HEK293 (cell line): Measurements from ENCODE around the gene ST7L.

Source experiments
- AEBP2 ChIP-seq: fragments of 450-650 bp; formaldehyde crosslinking; IDR thresholded peaks from 2 replicates; pipeline ENCODE4 v1.5.1; 2016; ENCODE audit warnings: missing biosample characterization, missing genetic modification characterization, borderline replicate concordance
- BCL11A ChIP-seq: fragments of 450-650 bp; formaldehyde crosslinking; IDR thresholded peaks from 2 replicates; pipeline ENCODE4 v1.5.1; 2016; ENCODE audit warnings: low read depth, missing biosample characterization, missing genetic modification characterization
- GLIS1 ChIP-seq: fragments of 450-650 bp; formaldehyde crosslinking; IDR thresholded peaks from 2 replicates; pipeline ENCODE4 v1.5.1; 2016; ENCODE audit warnings: missing biosample characterization, missing genetic modification characterization
- IKZF3 ChIP-seq: fragments of 450-650 bp; IDR thresholded peaks from 2 replicates; pipeline ENCODE4 v1.5.0; 2018; ENCODE audit warnings: missing biosample characterization, mild to moderate bottlenecking, missing genetic modification characterization, moderate library complexity
- KLF7 ChIP-seq: fragments of 450-650 bp; formaldehyde crosslinking; IDR thresholded peaks from 2 replicates; pipeline ENCODE4 v1.5.1; 2016; ENCODE audit warnings: missing biosample characterization, missing genetic modification characterization, borderline replicate concordance
- OSR2 ChIP-seq: fragments of 450-650 bp; formaldehyde crosslinking; IDR thresholded peaks from 2 replicates; pipeline ENCODE4 v1.5.1; 2016; ENCODE audit warnings: missing biosample characterization, missing genetic modification characterization
- REST ChIP-seq: fragments of 450-650 bp; formaldehyde crosslinking; IDR thresholded peaks from 2 replicates; pipeline ENCODE4 v1.5.1; 2016; ENCODE audit warnings: missing biosample characterization, missing genetic modification characterization
- SCRT1 ChIP-seq: fragments of 450-650 bp; formaldehyde crosslinking; IDR thresholded peaks from 2 replicates; pipeline ENCODE4 v1.5.1; 2016; ENCODE audit warnings: missing biosample characterization, missing genetic modification characterization, borderline replicate concordance
- SP3 ChIP-seq: fragments of 450-650 bp; formaldehyde crosslinking; IDR thresholded peaks from 2 replicates; pipeline ENCODE4 v1.5.1; 2016; ENCODE audit warnings: missing biosample characterization, missing genetic modification characterization
- SP7 ChIP-seq: fragments of 450-650 bp; formaldehyde crosslinking; IDR thresholded peaks from 2 replicates; pipeline ENCODE4 v1.5.1; 2016; ENCODE audit warnings: missing biosample characterization, missing genetic modification characterization
- ZBTB17 ChIP-seq: fragments of 450-650 bp; formaldehyde crosslinking; IDR thresholded peaks from 2 replicates; pipeline ENCODE4 v1.5.1; 2016; ENCODE audit warnings: missing biosample characterization, missing genetic modification characterization
- ZBTB6 ChIP-seq: fragments of 450-650 bp; formaldehyde crosslinking; IDR thresholded peaks from 2 replicates; pipeline ENCODE4 v1.5.1; 2017; ENCODE audit warnings: missing biosample characterization, missing genetic modification characterization
- ZEB2 ChIP-seq: fragments of 450-650 bp; formaldehyde crosslinking; IDR thresholded peaks from 2 replicates; pipeline ENCODE4 v1.5.1; 2016; ENCODE audit warnings: missing biosample characterization, missing genetic modification characterization
- ZFP69B ChIP-seq: fragments of 450-650 bp; formaldehyde crosslinking; IDR thresholded peaks from 2 replicates; pipeline ENCODE4 v1.5.1; 2016; ENCODE audit warnings: missing biosample characterization, missing genetic modification characterization
- ZNF10 ChIP-seq: fragments of 450-650 bp; formaldehyde crosslinking; IDR thresholded peaks from 2 replicates; pipeline ENCODE4 v1.5.1; 2017; ENCODE audit warnings: missing biosample characterization, missing genetic modification characterization
- ZNF132 ChIP-seq: fragments of 450-650 bp; formaldehyde crosslinking; IDR thresholded peaks from 2 replicates; pipeline ENCODE4 v1.5.1; 2017; ENCODE audit warnings: missing biosample characterization, missing genetic modification characterization, borderline replicate concordance
- ZNF16 ChIP-seq: fragments of 450-650 bp; formaldehyde crosslinking; IDR thresholded peaks from 2 replicates; pipeline ENCODE4 v1.5.1; 2016; ENCODE audit warnings: low read depth, missing biosample characterization, missing genetic modification characterization
- ZNF174 ChIP-seq: fragments of 450-650 bp; formaldehyde crosslinking; IDR thresholded peaks from 2 replicates; pipeline ENCODE4 v1.5.0; 2017; ENCODE audit warnings: missing biosample characterization, mild to moderate bottlenecking, missing genetic modification characterization
- ZNF175 ChIP-seq: fragments of 450-650 bp; formaldehyde crosslinking; IDR thresholded peaks from 2 replicates; pipeline ENCODE4 v1.5.1; 2016; ENCODE audit warnings: missing biosample characterization, missing genetic modification characterization
- ZNF202 ChIP-seq: fragments of 450-650 bp; formaldehyde crosslinking; IDR thresholded peaks from 2 replicates; pipeline ENCODE4 v1.5.1; 2016; ENCODE audit warnings: missing biosample characterization, missing genetic modification characterization, borderline replicate concordance
- ZNF211 ChIP-seq: fragments of 450-650 bp; formaldehyde crosslinking; IDR thresholded peaks from 2 replicates; pipeline ENCODE4 v1.5.1; 2016; ENCODE audit warnings: low read depth, missing biosample characterization, missing genetic modification characterization
- ZNF362 ChIP-seq: fragments of 450-650 bp; formaldehyde crosslinking; IDR thresholded peaks from 2 replicates; pipeline ENCODE4 v1.5.1; 2016; ENCODE audit warnings: missing biosample characterization, missing genetic modification characterization
- ZNF398 ChIP-seq: fragments of 450-650 bp; formaldehyde crosslinking; IDR thresholded peaks from 2 replicates; pipeline ENCODE4 v1.5.1; 2017; ENCODE audit warnings: missing biosample characterization, missing genetic modification characterization
- ZNF639 ChIP-seq: fragments of 450-650 bp; formaldehyde crosslinking; IDR thresholded peaks from 2 replicates; pipeline ENCODE4 v1.5.1; 2016; ENCODE audit warnings: missing biosample characterization, missing genetic modification characterization
- ZNF645 ChIP-seq: fragments of 450-650 bp; formaldehyde crosslinking; IDR thresholded peaks from 2 replicates; pipeline ENCODE4; 2016; ENCODE audit warnings: missing biosample characterization, missing genetic modification characterization
- ZNF670 ChIP-seq: fragments of 450-650 bp; formaldehyde crosslinking; IDR thresholded peaks from 2 replicates; pipeline ENCODE4 v1.5.1; 2016; ENCODE audit warnings: missing biosample characterization, missing genetic modification characterization, low read depth
- ZSCAN16 ChIP-seq: fragments of 450-650 bp; formaldehyde crosslinking; IDR thresholded peaks from 2 replicates; pipeline ENCODE4 v1.5.1; 2016; ENCODE audit warnings: missing biosample characterization, missing genetic modification characterization

The ST7L gene

GRCh38 chr1:112637254-112638109 lies 18.5 kb upstream of the ST7L start (continued):
- TF ChIP-seq ZNF362 (tag by site-specific recombination) (no peak), SP3 (tag by site-specific recombination) (no peak), SCRT1 (tag by site-specific recombination) (peak; percentile 81), ZNF398 (tag by site-specific recombination) (no peak), ZNF639 (tag by site-specific recombination) (no peak), ZNF670 (tag by site-specific recombination) (no peak), BCL11A (tag by site-specific recombination) (no peak), REST (no peak), ZNF174 (tag by site-specific recombination) (no peak), ZNF175 (tag by site-specific recombination) (no peak), KLF7 (tag by site-specific recombination) (no peak), OSR2 (tag by site-specific recombination) (peak; percentile 18; the same call in 1 of the 2 replicates), ZNF645 (tag by site-specific recombination) (no peak), ZNF202 (no peak), ZBTB17 (peak; percentile 68), ZBTB6 (no peak; the same call in 1 of the 2 replicates), ZNF132 (tag by site-specific recombination) (no peak), IKZF3 (tag by site-specific recombination) (0 out of 2 replicates have a peak, but pooled peaks have one; percentile 5), ZFP69B (tag by site-specific recombination) (peak; percentile 57; the same call in 1 of the 2 replicates), SP7 (tag by site-specific recombination) (0 out of 2 replicates have a peak, but pooled peaks have one; percentile 14), ZNF211 (tag by site-specific recombination) (no peak), GLIS1 (tag by site-specific recombination) (peak; percentile 92), AEBP2 (no peak), ZSCAN16 (tag by site-specific recombination) (no peak), ZNF10 (tag by site-specific recombination) (no peak), ZNF16 (tag by site-specific recombination) (no peak), ZEB2 (0 out of 2 replicates have a peak, but pooled peaks have one; percentile 15)
